Liver (tissue), 9 donors: ENCODE results near the gene KLHL30. TPM values are rescaled to one million over a fixed set of nuclear protein-coding genes. Genes with fewer than 3 reads are reported as not detected.

Experiments
- DNase-seq: peaks from one replicate; pipeline ENCODE4 v3.0.0-alpha.2; 2017; ENCODE audit warnings: low spot score
- H3K27ac ChIP-seq, 2 donors: one replicate each; pipeline ENCODE4 v1.7.0; 2013; ENCODE audit warnings: inconsistent platforms in 2 of 2, low read length in 2 of 2, control low read depth in 1 of 2, low read depth in 1 of 2, mild to moderate bottlenecking in 1 of 2
- H3K27me3 ChIP-seq, 4 donors: one replicate each; pipeline versions ENCODE4 v1.6.1 to v1.7.0; 2013; ENCODE audit warnings: low read length in 3 of 4, inconsistent platforms in 1 of 4, mild to moderate bottlenecking in 1 of 4, moderate library complexity in 1 of 4; ENCODE audit not compliant: control insufficient read depth in 4 of 4, insufficient read depth in 4 of 4
- H3K36me3 ChIP-seq, 4 donors: one replicate each; pipeline versions ENCODE4 v1.6.1 to v1.7.0; 2013; ENCODE audit warnings: low read length in 3 of 4, mild to moderate bottlenecking in 3 of 4, low read depth in 1 of 4, moderate library complexity in 1 of 4; ENCODE audit not compliant: control insufficient read depth in 4 of 4, insufficient read depth in 3 of 4
- H3K4me1 ChIP-seq, 4 donors: one replicate each; pipeline versions ENCODE4 v1.6.1 to v1.7.0; 2013; ENCODE audit warnings: low read length in 3 of 4, mild to moderate bottlenecking in 3 of 4, moderate library complexity in 1 of 4; ENCODE audit not compliant: control insufficient read depth in 4 of 4, insufficient read depth in 4 of 4
- H3K4me3 ChIP-seq, 3 donors: one replicate each; pipeline versions ENCODE4 v1.6.1 to v1.7.0; 2013; ENCODE audit warnings: low read length in 3 of 3, control low read depth in 1 of 3, low read depth in 1 of 3, mild to moderate bottlenecking in 1 of 3
- H3K9ac ChIP-seq, 2 donors: one replicate each; pipeline ENCODE4 v1.7.0; 2013; ENCODE audit warnings: low read length in 2 of 2, mild to moderate bottlenecking in 2 of 2, moderate library complexity in 2 of 2, control low read depth in 1 of 2, low read depth in 1 of 2
- H3K9me3 ChIP-seq, 4 donors: one replicate each; pipeline versions ENCODE4 v1.6.1 to v1.7.0; 2013; ENCODE audit warnings: low read length in 3 of 4; ENCODE audit not compliant: control insufficient read depth in 4 of 4
- EGR1 ChIP-seq, 2 donors: IDR thresholded peaks; 2 replicates each; pipeline ENCODE4 v1.6.1; 2016 to 2018; ENCODE audit warnings: antibody characterized with exemption in 2 of 2, low read depth in 2 of 2
- GABPA ChIP-seq, 2 donors: IDR thresholded peaks in 1 of 2; conservative IDR thresholded peaks in 1 of 2; 2 replicates each; pipeline ENCODE4 v1.6.1; 2016; ENCODE audit warnings: antibody characterized with exemption in 2 of 2, mild to moderate bottlenecking in 1 of 2, moderate library complexity in 1 of 2
- HNF4A ChIP-seq, 2 donors: conservative IDR thresholded peaks; 2 replicates each; pipeline ENCODE4 v1.6.1; 2016; ENCODE audit warnings: antibody characterized with exemption in 2 of 2, mild to moderate bottlenecking in 2 of 2
- HNF4G ChIP-seq: IDR thresholded peaks from 2 replicates; pipeline ENCODE4 v1.6.1; 2016; ENCODE audit warnings: antibody characterized with exemption
- JUND ChIP-seq, 2 donors: IDR thresholded peaks; 2 replicates each; pipeline ENCODE4 v1.6.1; 2016; ENCODE audit warnings: antibody characterized with exemption in 2 of 2
- NR2F2 ChIP-seq: IDR thresholded peaks from 2 replicates; pipeline ENCODE4 v1.6.1; 2016; ENCODE audit warnings: antibody characterized with exemption
- RAD21 ChIP-seq, 2 donors: IDR thresholded peaks; 2 replicates each; pipeline ENCODE4 v1.6.1; 2016; ENCODE audit warnings: antibody characterized with exemption in 2 of 2, mild to moderate bottlenecking in 2 of 2
- RXRA ChIP-seq, 2 donors: IDR thresholded peaks; 2 replicates each; pipeline ENCODE4 v1.6.1; 2017 to 2018; ENCODE audit warnings: antibody characterized with exemption in 2 of 2, mild to moderate bottlenecking in 1 of 2
- SP1 ChIP-seq: IDR thresholded peaks from 2 replicates; pipeline ENCODE4 v1.6.1; 2018; ENCODE audit warnings: antibody characterized with exemption, mild to moderate bottlenecking
- YY1 ChIP-seq: IDR thresholded peaks from 2 replicates; pipeline ENCODE4 v1.6.1; 2016; ENCODE audit warnings: antibody characterized with exemption, mild to moderate bottlenecking
- WGBS: extraction: QIAGEN DNeasy Blood & Tissue Kit; methylation state at CpG from one replicate; pipeline ENCODE4 v1.1.7; 2013; 5-methylcytosine and 5-hydroxymethylcytosine counted together
- polyA plus RNA-seq, 2 donors: library from polyadenylated mRNA; stranded (reverse) in 1 of 2; unstranded in 1 of 2; fragments of 200-250 nt in 1 of 2; fragments of >200 nt in 1 of 2; fragmentation: Nextera tagmentation in 1 of 2; extraction: Ambion mirVana in 1 of 2; gene quantifications; one replicate each; pipeline versions ENCODE4 v1.2.1 to v1.2.3, GENCODE V29; 2013 to 2015
- total RNA-seq, 2 donors: library from RNA; depleted of rRNA; stranded (reverse); fragments of >200 nt; gene quantifications; one replicate each; pipeline ENCODE4 v1.2.3, GENCODE V29; 2014
- TF ChIP-seq, protein P1 (sequence below): IDR thresholded peaks from 2 replicates; pipeline ENCODE4 v1.6.1; 2016; ENCODE audit warnings: antibody characterized with exemption
- TF ChIP-seq, protein P2 (sequence below): IDR thresholded peaks from 2 replicates; pipeline ENCODE4 v1.6.1; 2016; ENCODE audit warnings: antibody characterized with exemption
- TF ChIP-seq, protein P3 (sequence below): fragments of 150-350 bp; IDR thresholded peaks from 2 replicates; pipeline ENCODE4 v1.5.1; 2017; ENCODE audit warnings: improper control_type of control experiment, low read depth, low read length; ENCODE audit not compliant: missing input control
- TF ChIP-seq, protein P4 (sequence below): IDR thresholded peaks from 2 replicates; pipeline ENCODE4 v1.6.1; 2016; ENCODE audit warnings: antibody characterized with exemption, mild to moderate bottlenecking
- donor health status: healthy.
- donor health status: healthy.
- donor health status: healthy.
- donor health status: healthy.
- donor health status: healthy.

The KLHL30 gene
- total and polyA plus RNA-seq, 4 donors: 0.05 to 0.08 TPM; not detected in 2

DNA sequence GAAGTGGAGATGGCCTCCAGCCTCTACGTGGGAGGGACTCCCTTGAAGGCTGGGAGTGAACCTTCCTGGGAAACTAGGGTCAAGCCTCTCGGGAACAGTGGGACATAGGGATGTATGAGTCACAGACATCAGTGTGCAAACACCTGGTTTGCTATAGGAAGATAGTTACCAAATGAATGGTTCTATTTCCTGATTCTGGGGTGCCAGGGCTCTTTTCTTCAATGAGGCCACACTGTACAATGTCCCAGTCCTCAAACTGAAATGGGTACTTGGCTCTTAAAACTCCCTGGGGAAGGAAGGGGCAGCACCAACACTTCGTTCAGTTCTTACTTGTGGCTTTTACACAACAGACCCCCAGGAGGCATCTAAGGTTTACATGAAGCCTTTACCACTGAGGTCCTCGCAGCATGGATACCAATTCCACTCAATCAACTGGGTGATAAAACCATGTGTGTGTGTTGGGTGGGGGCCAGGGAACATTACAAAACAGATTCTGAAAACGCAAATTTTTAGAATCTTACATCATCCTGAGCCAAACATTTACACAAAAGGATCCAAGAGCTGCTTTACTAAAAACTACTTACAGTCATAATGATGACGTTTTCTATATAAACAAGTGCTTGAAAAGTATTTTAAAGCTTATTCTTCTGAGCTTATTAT is 30.7 kb downstream of the KLHL30 start:
- H3K4me3 ChIP-seq: no peak overlapping the region
- no peaks in the 10 kb centered on the region for H3K27me3 ChIP-seq
- 56% methylated on average over 6 of the region's 6 CpGs for WGBS
- peak overlapping the region; percentile 60 to 87 for H3K27ac ChIP-seq
- peaks cover 0 to 32% (median 12%) of the 10 kb centered on the region in 4 donors for H3K36me3 ChIP-seq
- DNase-seq: no peak
- H3K9ac ChIP-seq: no peak overlapping the region
- H3K9me3 ChIP-seq: no peaks in the 10 kb centered on the region
- TF ChIP-seq, protein P1, sequence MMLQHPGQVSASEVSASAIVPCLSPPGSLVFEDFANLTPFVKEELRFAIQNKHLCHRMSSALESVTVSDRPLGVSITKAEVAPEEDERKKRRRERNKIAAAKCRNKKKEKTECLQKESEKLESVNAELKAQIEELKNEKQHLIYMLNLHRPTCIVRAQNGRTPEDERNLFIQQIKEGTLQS: peak; percentile 63
- TF ChIP-seq HNF4G (no peak), NR2F2 (no peak), GABPA (IDR thresholded peaks at IDR 0.05 in 1 of 2, conservative IDR thresholded peaks at IDR 0.05 in 1 of 2) (peak in 1 of 2 donors; percentile 32), HNF4A (conservative IDR thresholded peaks at IDR 0.05) (peak in 1 of 2 donors; percentile 22), YY1 (no peak), EGR1 (IDR thresholded peaks at IDR 0.05; ENCODE audit: low read depth in 2 of 2) (no peak), RAD21 (IDR thresholded peaks at IDR 0.05) (no peak), JUND (IDR thresholded peaks at IDR 0.05) (peak in 1 of 2 donors; percentile 45), RXRA (IDR thresholded peaks at IDR 0.05) (peak in 1 of 2 donors; percentile 18)
- TF ChIP-seq, protein P2, sequence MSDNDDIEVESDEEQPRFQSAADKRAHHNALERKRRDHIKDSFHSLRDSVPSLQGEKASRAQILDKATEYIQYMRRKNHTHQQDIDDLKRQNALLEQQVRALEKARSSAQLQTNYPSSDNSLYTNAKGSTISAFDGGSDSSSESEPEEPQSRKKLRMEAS: no peak
- TF ChIP-seq, protein P3, sequence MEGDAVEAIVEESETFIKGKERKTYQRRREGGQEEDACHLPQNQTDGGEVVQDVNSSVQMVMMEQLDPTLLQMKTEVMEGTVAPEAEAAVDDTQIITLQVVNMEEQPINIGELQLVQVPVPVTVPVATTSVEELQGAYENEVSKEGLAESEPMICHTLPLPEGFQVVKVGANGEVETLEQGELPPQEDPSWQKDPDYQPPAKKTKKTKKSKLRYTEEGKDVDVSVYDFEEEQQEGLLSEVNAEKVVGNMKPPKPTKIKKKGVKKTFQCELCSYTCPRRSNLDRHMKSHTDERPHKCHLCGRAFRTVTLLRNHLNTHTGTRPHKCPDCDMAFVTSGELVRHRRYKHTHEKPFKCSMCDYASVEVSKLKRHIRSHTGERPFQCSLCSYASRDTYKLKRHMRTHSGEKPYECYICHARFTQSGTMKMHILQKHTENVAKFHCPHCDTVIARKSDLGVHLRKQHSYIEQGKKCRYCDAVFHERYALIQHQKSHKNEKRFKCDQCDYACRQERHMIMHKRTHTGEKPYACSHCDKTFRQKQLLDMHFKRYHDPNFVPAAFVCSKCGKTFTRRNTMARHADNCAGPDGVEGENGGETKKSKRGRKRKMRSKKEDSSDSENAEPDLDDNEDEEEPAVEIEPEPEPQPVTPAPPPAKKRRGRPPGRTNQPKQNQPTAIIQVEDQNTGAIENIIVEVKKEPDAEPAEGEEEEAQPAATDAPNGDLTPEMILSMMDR: no peak
- TF ChIP-seq, protein P4, sequence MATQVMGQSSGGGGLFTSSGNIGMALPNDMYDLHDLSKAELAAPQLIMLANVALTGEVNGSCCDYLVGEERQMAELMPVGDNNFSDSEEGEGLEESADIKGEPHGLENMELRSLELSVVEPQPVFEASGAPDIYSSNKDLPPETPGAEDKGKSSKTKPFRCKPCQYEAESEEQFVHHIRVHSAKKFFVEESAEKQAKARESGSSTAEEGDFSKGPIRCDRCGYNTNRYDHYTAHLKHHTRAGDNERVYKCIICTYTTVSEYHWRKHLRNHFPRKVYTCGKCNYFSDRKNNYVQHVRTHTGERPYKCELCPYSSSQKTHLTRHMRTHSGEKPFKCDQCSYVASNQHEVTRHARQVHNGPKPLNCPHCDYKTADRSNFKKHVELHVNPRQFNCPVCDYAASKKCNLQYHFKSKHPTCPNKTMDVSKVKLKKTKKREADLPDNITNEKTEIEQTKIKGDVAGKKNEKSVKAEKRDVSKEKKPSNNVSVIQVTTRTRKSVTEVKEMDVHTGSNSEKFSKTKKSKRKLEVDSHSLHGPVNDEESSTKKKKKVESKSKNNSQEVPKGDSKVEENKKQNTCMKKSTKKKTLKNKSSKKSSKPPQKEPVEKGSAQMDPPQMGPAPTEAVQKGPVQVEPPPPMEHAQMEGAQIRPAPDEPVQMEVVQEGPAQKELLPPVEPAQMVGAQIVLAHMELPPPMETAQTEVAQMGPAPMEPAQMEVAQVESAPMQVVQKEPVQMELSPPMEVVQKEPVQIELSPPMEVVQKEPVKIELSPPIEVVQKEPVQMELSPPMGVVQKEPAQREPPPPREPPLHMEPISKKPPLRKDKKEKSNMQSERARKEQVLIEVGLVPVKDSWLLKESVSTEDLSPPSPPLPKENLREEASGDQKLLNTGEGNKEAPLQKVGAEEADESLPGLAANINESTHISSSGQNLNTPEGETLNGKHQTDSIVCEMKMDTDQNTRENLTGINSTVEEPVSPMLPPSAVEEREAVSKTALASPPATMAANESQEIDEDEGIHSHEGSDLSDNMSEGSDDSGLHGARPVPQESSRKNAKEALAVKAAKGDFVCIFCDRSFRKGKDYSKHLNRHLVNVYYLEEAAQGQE: no peak
- peaks cover 7 to 14% (median 11%) of the 10 kb centered on the region in 4 donors for H3K4me1 ChIP-seq

DNA sequence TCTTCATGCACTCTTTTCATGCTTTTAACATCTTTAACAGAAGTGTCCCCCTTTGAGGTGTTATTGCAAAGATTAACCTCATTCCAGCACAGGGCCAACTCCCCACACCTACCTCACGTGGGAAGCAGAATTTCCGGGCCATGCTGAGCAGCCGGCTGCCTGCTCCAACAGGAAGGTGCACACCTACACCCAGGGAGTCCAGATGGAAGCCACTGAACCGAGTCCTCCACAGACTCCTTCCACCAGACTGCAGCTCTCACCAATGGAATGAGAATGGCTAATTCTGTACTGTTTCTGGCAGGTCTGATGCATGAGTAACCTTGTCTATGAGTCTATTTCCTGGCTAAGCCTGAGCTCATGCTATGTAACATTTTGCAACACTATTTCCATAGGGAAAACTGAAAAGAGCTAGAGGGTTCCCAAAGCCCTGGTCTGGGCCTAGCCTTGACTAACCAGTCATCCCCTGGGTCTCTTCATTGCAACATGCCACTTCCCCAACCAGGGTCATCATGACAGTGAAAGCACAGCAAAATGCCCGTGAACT is 31.3 kb downstream of the KLHL30 start:
- DNase-seq: no peak
- Histone ChIP-seq H3K4me3 (no peak overlapping the region), H3K4me1 (peaks cover 7 to 14% (median 11%) of the 10 kb centered on the region in 4 donors), H3K9me3 (no peaks in the 10 kb centered on the region), H3K9ac (no peak overlapping the region), H3K27ac (peak overlapping the region; percentile 60 to 87), H3K27me3 (no peaks in the 10 kb centered on the region), H3K36me3 (peaks cover 0 to 38% (median 15%) of the 10 kb centered on the region in 4 donors)
- peak in 1 of 2 donors; percentile 9 for TF ChIP-seq RXRA (IDR thresholded peaks at IDR 0.05)
- peak in 1 of 2 donors; percentile 19 for TF ChIP-seq HNF4A (conservative IDR thresholded peaks at IDR 0.05)
- TF ChIP-seq SP1: peak; percentile 41
- TF ChIP-seq, protein P2: no peak
- peak in 1 of 2 donors; percentile 36 for TF ChIP-seq GABPA (IDR thresholded peaks at IDR 0.05 in 1 of 2, conservative IDR thresholded peaks at IDR 0.05 in 1 of 2)
- TF ChIP-seq, protein P1: no peak
- TF ChIP-seq YY1: no peak
- WGBS: 46% methylated on average over 5 of the region's 5 CpGs
